ENCODE measurements around the gene SRSF3. TPM values are rescaled to one million over a fixed set of nuclear protein-coding genes. Genes with fewer than 3 reads are reported as not detected.

SRSF3 gene
- total RNA-seq, 1 donor from 2014 or later: 94.7 TPM

DNA sequence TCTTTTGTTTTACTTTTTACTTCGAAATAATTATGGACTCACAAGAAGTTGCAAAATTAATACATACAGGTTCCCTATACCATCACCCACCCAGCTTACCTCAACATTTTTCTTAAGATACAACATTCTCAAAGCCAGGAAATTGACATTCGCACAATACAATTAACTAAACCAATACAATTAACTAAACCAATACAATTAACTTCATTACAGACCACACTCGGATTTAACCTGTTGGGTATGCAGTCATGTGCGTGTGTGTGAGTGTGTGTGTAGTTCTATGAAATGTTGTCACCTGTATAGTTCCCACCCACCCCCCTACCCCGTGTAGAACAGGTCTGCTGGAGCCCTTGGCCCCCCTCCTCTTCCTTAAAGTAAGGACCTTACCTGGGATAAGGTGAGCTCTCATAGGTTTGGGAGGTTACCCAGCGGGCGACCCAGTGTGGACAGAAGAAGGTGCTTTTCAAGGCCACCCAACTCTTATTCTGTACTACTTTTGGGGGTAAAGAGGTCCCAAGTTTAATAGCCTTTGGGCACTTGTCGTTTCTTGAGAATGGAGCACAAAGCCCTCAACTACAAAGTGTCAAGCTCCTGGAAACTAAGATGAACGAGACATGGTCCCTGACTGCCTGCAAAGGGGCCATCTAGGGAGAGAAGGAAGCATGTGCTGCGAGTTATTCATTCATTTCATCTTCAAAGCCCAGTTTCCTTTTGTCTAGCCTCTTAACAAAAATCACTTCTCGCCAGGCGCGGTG, 46.3 kb upstream of the SRSF3 start:
- Histone ChIP-seq H3K4me3 (peak overlapping the region; percentile 69 to 98), H3K27ac (peak overlapping the region; percentile 89 to 97), H3K27me3 (no peaks in the 10 kb centered on the region), H3K9me3 (no peaks in the 10 kb centered on the region), H3K36me3 (no peaks in the 10 kb centered on the region), H3K4me1 (peaks cover 0 to 16% of the 10 kb centered on the region in 2 donors)
- intact Hi-C loops (cut with DNase I): loop anchor here (1.0 to 2.0 kb wide), 4 partner anchors 46 to 187 kb away; partner anchors contain the start of gene SRSF3
- no peak for TF ChIP-seq CTCF (IDR thresholded peaks at IDR 0.05)
- no peak for DNase-seq (ENCODE audit: low spot score in 2 of 2)

GRCh38 chr6:36548401-36548743, 45.8 kb upstream of the SRSF3 start:
- H3K27me3 ChIP-seq: no peaks in the 10 kb centered on the region
- no peak overlapping the region for H3K4me3 ChIP-seq
- DNase-seq (ENCODE audit: low spot score in 2 of 2): no peak
- TF ChIP-seq CTCF (IDR thresholded peaks at IDR 0.05): no peak
- no peaks in the 10 kb centered on the region for H3K36me3 ChIP-seq
- H3K4me1 ChIP-seq: peaks cover 0 to 15% of the 10 kb centered on the region in 2 donors
- intact Hi-C loops (cut with DNase I): no loop called here
- no peaks in the 10 kb centered on the region for H3K9me3 ChIP-seq
- no peak overlapping the region for H3K27ac ChIP-seq

DNA sequence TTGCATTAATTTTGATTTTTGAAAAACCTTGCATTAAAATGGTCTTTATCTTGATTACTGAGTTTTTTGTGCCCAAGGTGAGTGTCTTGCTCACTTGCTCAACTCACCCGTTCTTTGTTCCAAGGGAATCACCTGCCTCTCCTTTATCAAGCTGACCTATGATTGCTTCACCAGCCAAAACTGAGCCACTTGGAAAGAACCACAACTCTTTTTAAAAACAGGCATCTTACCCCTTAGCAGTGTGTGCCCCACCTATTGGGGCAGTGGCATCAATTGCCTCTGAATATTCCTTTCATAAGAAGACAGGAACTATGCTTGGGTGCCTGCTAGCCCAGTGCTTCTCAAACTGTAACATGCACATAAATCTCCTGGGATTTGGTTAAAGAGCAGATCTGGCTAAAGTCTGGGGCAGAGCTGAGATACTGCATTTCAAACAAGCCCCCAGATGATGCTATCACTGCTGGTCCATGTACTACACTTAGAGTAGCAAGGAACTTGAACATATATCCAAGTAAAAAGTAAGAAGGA, 43.6 kb upstream of the SRSF3 start:
- no peak for DNase-seq (ENCODE audit: low spot score in 2 of 2)
- TF ChIP-seq CTCF (IDR thresholded peaks at IDR 0.05): no peak
- H3K27ac ChIP-seq: no peak overlapping the region
- no peak overlapping the region for H3K4me3 ChIP-seq
- intact Hi-C loops (cut with DNase I): no loop called here
- H3K4me1 ChIP-seq: peaks cover 0 to 8% of the 10 kb centered on the region in 2 donors
- H3K27me3 ChIP-seq: no peaks in the 10 kb centered on the region
- no peaks in the 10 kb centered on the region for H3K36me3 ChIP-seq
- no peaks in the 10 kb centered on the region for H3K9me3 ChIP-seq

GRCh38 chr6:36555750-36556252, 38.4 kb upstream of the SRSF3 start:
- intact Hi-C loops (cut with DNase I): no loop called here
- no peaks in the 10 kb centered on the region for H3K36me3 ChIP-seq
- no peak for DNase-seq (ENCODE audit: low spot score in 2 of 2)
- H3K9me3 ChIP-seq: no peaks in the 10 kb centered on the region
- no peaks in the 10 kb centered on the region for H3K27me3 ChIP-seq
- H3K4me1 ChIP-seq: peaks cover 0 to 4% of the 10 kb centered on the region in 2 donors
- no peak for TF ChIP-seq CTCF (IDR thresholded peaks at IDR 0.05)
- H3K27ac ChIP-seq: no peak overlapping the region
- H3K4me3 ChIP-seq: no peak overlapping the region

DNA sequence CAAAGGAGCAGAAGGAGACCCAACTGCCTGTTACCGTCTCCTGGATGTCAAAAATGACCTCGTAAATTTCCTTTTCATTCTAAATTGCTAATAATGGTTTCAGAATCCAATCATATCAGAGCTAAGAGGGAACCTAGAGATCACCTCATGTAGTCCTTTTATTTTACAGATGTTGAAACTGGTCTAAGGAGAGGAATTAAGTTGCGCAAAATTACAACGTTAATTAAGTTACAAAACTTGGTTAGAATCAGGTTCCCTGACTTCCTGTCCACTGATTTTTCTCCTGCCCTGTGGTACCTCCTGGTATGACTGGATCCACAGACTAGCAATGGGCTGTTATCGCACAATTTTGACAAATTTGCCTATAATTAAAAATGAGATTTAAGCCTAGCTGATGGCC, 37.9 kb upstream of the SRSF3 start:
- no peaks in the 10 kb centered on the region for H3K27me3 ChIP-seq
- H3K27ac ChIP-seq: no peak overlapping the region
- intact Hi-C loops (cut with DNase I): no loop called here
- H3K36me3 ChIP-seq: no peaks in the 10 kb centered on the region
- no peak for DNase-seq (ENCODE audit: low spot score in 2 of 2)
- no peak for TF ChIP-seq CTCF (IDR thresholded peaks at IDR 0.05)
- H3K4me3 ChIP-seq: no peak overlapping the region
- H3K9me3 ChIP-seq: no peaks in the 10 kb centered on the region
- H3K4me1 ChIP-seq: peaks cover 0 to 4% of the 10 kb centered on the region in 2 donors

Measured in ascending aorta (tissue), 2 donors.